Nephron (organoid): ENCODE results near the gene CD160.

Experiments
- H3K27ac Mint-ChIP-seq, 3 experiments: 2 replicates each; pipeline ENCODE4 v1.8.0; 2020; ENCODE audit warnings: mixed read lengths in 3 of 3, mild to moderate bottlenecking in 2 of 3, moderate library complexity in 1 of 3
- H3K27me3 Mint-ChIP-seq: 2 replicates; pipeline ENCODE4 v1.8.0; 2021; ENCODE audit warnings: low read depth, mild to moderate bottlenecking, moderate library complexity, mixed read lengths
- H3K36me3 Mint-ChIP-seq: 2 replicates; pipeline ENCODE4 v1.8.0; 2020; ENCODE audit warnings: low read depth, mixed read lengths
- H3K4me1 Mint-ChIP-seq: 2 replicates; pipeline ENCODE4 v1.8.0; 2020; ENCODE audit warnings: mixed read lengths
- H3K4me3 Mint-ChIP-seq, 3 experiments: 2 replicates each; pipeline ENCODE4 v1.8.0; 2020; ENCODE audit warnings: mild to moderate bottlenecking in 3 of 3, mixed read lengths in 3 of 3, moderate library complexity in 2 of 3
- H3K9me3 Mint-ChIP-seq: 2 replicates; pipeline ENCODE4 v1.8.0; 2020; ENCODE audit warnings: mixed read lengths
- CTCF ChIP-seq, 3 experiments: fragments of 200-600 bp; sonication (generic); IDR thresholded peaks; one replicate each; pipeline ENCODE4 v1.5.0; 2021; ENCODE audit warnings: antibody characterized with exemption in 3 of 3; ENCODE audit not compliant: unreplicated experiment in 3 of 3

CD160 gene

GRCh38 chr1:145747398-145748247, 28.3 kb downstream of the CD160 start:
- Mint-ChIP-seq H3K4me3 (no peak overlapping the region), H3K27ac (no peak overlapping the region), H3K4me1 (no peaks in the 10 kb centered on the region), H3K9me3 (no peaks in the 10 kb centered on the region), H3K27me3 (no peaks in the 10 kb centered on the region), H3K36me3 (peaks cover 69% of the 10 kb centered on the region)
- TF ChIP-seq CTCF (IDR thresholded peaks at IDR 0.05; ENCODE audit: unreplicated experiment in 3 of 3), result no peak

GRCh38 chr1:145750426-145750825, 31.1 kb downstream of the CD160 start:
- no peak for TF ChIP-seq CTCF (IDR thresholded peaks at IDR 0.05; ENCODE audit: unreplicated experiment in 3 of 3)
- no peaks in the 10 kb centered on the region for H3K4me1 Mint-ChIP-seq
- H3K27ac Mint-ChIP-seq, result no peak overlapping the region
- peaks cover 53% of the 10 kb centered on the region for H3K36me3 Mint-ChIP-seq
- no peaks in the 10 kb centered on the region for H3K9me3 Mint-ChIP-seq
- H3K4me3 Mint-ChIP-seq, result no peak overlapping the region
- no peaks in the 10 kb centered on the region for H3K27me3 Mint-ChIP-seq

- Mint-ChIP-seq H3K4me3 (no peak overlapping the region), H3K4me1 (no peaks in the 10 kb centered on the region), H3K9me3 (no peaks in the 10 kb centered on the region), H3K36me3 (peaks cover 58% of the 10 kb centered on the region), H3K27me3 (no peaks in the 10 kb centered on the region), H3K27ac (no peak overlapping the region)
- no peak for TF ChIP-seq CTCF (IDR thresholded peaks at IDR 0.05; ENCODE audit: unreplicated experiment in 3 of 3)
Measured at GRCh38 chr1:145751491-145752037, 32.3 kb downstream of the CD160 start.

GRCh38 chr1:145757420-145757819, 38.1 kb downstream of the CD160 start:
- H3K4me1 Mint-ChIP-seq, result no peaks in the 10 kb centered on the region

GRCh38 chr1:145758116-145758515, 38.8 kb downstream of the CD160 start:
- Mint-ChIP-seq H3K4me3 (no peak overlapping the region), H3K4me1 (no peaks in the 10 kb centered on the region), H3K36me3 (peaks cover 79% of the 10 kb centered on the region), H3K27ac (no peak overlapping the region), H3K27me3 (no peaks in the 10 kb centered on the region), H3K9me3 (peaks cover 16% of the 10 kb centered on the region)
- TF ChIP-seq CTCF (IDR thresholded peaks at IDR 0.05; ENCODE audit: unreplicated experiment in 3 of 3), result no peak

More at GRCh38 chr1:145757420-145757819, 38.1 kb downstream of the CD160 start:
- TF ChIP-seq CTCF (IDR thresholded peaks at IDR 0.05; ENCODE audit: unreplicated experiment in 3 of 3), result no peak
- Mint-ChIP-seq H3K4me3 (no peak overlapping the region), H3K27ac (no peak overlapping the region), H3K9me3 (peaks cover 12% of the 10 kb centered on the region), H3K36me3 (peaks cover 72% of the 10 kb centered on the region), H3K27me3 (no peaks in the 10 kb centered on the region)
